Activated CD4-positive, alpha-beta T cell treated with anti-CD3 and anti-CD28 coated beads, Interleukin-2, amount 10 ng/mL, durations not matched to agents 7 days and 5 days (primary cell): ENCODE results near the gene ZNF521. TPM values are rescaled to one million over a fixed set of nuclear protein-coding genes. Genes with fewer than 3 reads are reported as not detected.

Experiments
- CTCF ChIA-PET: fragments of 350-600 bp; sonication (Branson Sonifier 250); formaldehyde crosslinking; loops from one replicate; lab custom pipeline; 2021; ENCODE audit warnings: antibody characterized with exemption; lab: Charles Lee
- POLR2A ChIA-PET: fragments of 350-600 bp; sonication (Branson Sonifier 250); formaldehyde crosslinking; loops from one replicate; lab custom pipeline; 2021; ENCODE audit warnings: antibody characterized with exemption; lab: Charles Lee
- DNase-seq: peaks from one replicate; pipeline ENCODE4 v3.0.0-alpha.2; 2020
- H3K27ac Mint-ChIP-seq: one replicate; pipeline ENCODE4 v1.8.0; 2021; ENCODE audit warnings: mild to moderate bottlenecking, moderate library complexity, mixed read lengths
- H3K27me3 Mint-ChIP-seq: one replicate; pipeline ENCODE4 v1.8.0; 2021; ENCODE audit warnings: mixed read lengths
- H3K36me3 Mint-ChIP-seq: one replicate; pipeline ENCODE4 v1.8.0; 2021; ENCODE audit warnings: low read depth, mixed read lengths
- H3K4me1 Mint-ChIP-seq: one replicate; pipeline ENCODE4 v1.8.0; 2021; ENCODE audit warnings: mixed read lengths
- H3K4me3 Mint-ChIP-seq: one replicate; pipeline ENCODE4 v1.8.0; 2021; ENCODE audit warnings: mild to moderate bottlenecking, moderate library complexity, mixed read lengths
- H3K9me3 Mint-ChIP-seq: one replicate; pipeline ENCODE4 v1.8.0; 2021; ENCODE audit warnings: mixed read lengths
- total RNA-seq, 2 experiments: library from RNA; stranded (reverse); gene quantifications; one replicate each; pipeline ENCODE4 v1.2.3, GENCODE V29; 2021

The ZNF521 gene
- total RNA-seq, 2 experiments from 2014 or later: not detected

DNA sequence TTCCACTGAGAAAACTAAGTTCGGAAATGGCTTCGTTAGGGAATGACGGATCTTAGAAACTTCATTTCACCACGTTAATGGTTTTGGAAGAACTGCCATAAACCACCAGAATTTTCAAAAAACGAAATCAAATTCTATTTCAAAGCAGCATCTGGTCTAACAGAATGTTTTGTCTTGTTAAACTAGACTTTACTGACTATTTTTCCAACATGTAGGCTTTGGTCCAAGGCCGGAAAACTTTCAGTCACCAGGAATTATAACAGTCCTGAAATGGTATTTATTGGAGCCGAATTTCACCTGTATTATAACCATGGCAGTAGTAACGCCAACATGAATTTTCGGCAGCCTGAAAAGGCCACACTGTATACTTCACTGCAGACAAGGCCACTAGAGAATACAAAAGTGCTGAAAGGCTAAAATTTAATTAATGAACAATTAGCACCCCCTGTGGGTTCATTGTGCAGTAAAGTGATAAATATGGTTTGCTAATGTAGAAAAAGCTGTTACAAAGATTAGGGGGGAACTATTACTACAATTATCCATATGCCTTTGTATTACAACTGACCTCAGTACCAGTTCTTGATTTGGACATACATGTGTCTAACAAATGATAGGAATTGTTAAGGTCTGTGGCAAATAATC, 116.4 kb downstream of the ZNF521 start:
- Mint-ChIP-seq H3K36me3 (no peaks in the 10 kb centered on the region), H3K4me3 (no peak overlapping the region), H3K4me1 (no peaks in the 10 kb centered on the region), H3K27me3 (no peaks in the 10 kb centered on the region), H3K9me3 (no peaks in the 10 kb centered on the region), H3K27ac (no peak overlapping the region)
- DNase-seq: no peak
- ChIA-PET CTCF (no interaction called here), POLR2A (no interaction called here)

DNA sequence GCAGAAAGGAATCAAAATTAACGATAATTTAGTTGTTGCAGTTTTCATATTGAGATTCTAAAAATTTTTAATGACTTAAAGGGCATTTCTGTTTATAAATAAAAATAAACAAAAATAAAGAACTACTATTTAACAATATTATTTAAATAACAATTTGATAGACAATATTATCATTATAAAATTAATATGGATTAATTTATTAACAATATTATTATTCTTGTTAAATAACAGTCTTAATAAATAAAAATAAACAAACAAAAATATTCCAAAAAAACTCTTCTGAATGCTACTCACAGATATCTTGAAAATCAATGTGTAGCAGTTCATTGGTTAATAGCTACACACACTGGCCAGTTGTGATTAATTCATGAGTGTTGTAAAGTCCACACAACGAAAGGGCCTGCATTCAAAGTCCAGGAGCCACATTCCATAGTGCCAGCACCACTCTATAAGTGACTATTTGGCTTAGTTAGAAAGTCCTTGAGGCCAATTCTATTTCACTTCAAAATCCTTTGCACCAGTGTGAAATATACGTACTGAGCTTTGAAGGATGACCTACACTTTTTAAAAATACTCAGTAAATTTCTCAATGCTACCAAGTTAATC, 117.1 kb downstream of the ZNF521 start:
- ChIA-PET POLR2A (no interaction called here), CTCF (no interaction called here)
- Mint-ChIP-seq H3K4me1 (no peaks in the 10 kb centered on the region), H3K4me3 (no peak overlapping the region), H3K9me3 (no peaks in the 10 kb centered on the region), H3K27me3 (no peaks in the 10 kb centered on the region), H3K27ac (no peak overlapping the region), H3K36me3 (no peaks in the 10 kb centered on the region)
- no peak for DNase-seq

DNA sequence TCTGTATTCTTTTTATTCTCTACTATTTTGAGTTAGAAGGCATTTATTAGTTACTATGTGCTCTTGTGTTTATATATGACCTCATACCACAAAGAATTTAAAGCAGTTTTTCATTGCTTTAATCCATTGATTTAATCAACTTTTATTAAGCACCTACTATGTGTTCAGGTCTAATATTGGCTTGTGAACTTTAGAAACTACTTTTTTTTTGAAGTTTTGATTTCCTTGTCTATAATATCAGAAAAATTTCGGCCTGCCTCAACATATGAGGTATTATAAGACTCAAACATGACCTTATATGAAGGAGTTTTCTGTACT, 117.7 kb downstream of the ZNF521 start:
- POLR2A ChIA-PET: no interaction called here
- H3K9me3 Mint-ChIP-seq: no peaks in the 10 kb centered on the region
- no peak overlapping the region for H3K27ac Mint-ChIP-seq
- H3K4me1 Mint-ChIP-seq: no peaks in the 10 kb centered on the region
- peaks cover 2% of the 10 kb centered on the region for H3K27me3 Mint-ChIP-seq
- no peaks in the 10 kb centered on the region for H3K36me3 Mint-ChIP-seq
- DNase-seq: no peak
- H3K4me3 Mint-ChIP-seq: no peak overlapping the region
- CTCF ChIA-PET: no interaction called here

DNA sequence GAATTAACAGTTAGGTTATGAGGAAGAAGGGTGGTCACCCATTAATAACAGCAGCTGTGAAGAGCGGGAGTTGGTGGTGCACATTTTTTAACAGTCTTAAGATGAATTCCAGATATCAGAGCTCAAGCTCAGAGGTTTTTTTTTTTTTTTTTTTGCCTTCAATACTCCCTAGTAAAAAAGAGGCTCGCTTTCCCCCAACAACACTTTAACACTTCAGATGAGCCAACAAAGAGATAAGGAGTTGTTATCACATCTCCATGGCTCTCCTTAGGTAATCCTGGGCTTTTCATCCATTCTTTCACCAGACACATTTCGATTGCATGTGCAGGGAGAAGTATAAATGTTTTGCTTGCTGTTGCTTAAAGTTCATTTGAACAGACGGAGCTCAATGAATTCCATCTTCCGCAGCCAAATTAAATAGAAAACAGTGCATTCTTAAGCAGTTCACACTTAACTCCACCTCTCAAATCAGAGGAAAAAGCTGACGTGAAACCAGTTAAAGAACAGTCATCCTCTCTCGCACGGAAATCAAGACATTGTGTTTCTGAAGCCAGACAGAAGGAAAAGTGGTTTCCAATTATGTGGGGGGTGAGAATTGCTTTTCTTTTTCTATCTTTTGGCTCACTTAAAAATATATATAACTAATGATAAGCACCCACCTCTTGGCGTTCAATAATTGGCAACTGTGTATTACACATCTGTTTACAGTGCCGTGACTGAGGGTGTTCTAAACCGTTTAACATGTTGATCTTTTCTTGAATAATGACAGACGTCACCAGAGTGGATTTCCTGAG, 118.2 kb downstream of the ZNF521 start:
- Mint-ChIP-seq H3K4me3 (no peak overlapping the region), H3K36me3 (no peaks in the 10 kb centered on the region), H3K27ac (no peak overlapping the region), H3K9me3 (no peaks in the 10 kb centered on the region), H3K27me3 (peaks cover 4% of the 10 kb centered on the region), H3K4me1 (no peaks in the 10 kb centered on the region)
- DNase-seq: no peak
- POLR2A ChIA-PET: no interaction called here
- CTCF ChIA-PET: no interaction called here

DNA sequence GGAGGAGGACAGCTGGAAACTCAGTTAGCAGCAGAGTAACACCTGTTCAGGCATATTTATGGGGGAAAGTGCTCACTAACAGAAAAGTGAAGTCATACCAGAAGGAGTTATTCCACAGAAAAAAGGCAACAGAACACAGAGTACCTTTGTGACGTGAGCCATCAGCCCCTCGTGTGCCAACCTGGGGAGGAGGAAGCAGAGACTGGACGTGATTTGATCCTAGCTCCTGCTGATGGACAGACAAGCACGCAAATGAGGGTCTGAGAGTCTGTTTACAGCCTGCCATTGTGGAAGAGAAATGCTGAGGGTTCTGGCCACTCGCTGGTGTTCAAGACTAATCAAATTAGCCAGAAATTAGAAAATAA, 120.7 kb downstream of the ZNF521 start:
- no peak overlapping the region for H3K4me3 Mint-ChIP-seq
- H3K4me1 Mint-ChIP-seq: no peaks in the 10 kb centered on the region
- DNase-seq: no peak
- no peak overlapping the region for H3K27ac Mint-ChIP-seq
- peaks cover 7% of the 10 kb centered on the region for H3K27me3 Mint-ChIP-seq
- no peaks in the 10 kb centered on the region for H3K9me3 Mint-ChIP-seq
- CTCF ChIA-PET: no interaction called here
- POLR2A ChIA-PET: no interaction called here
- H3K36me3 Mint-ChIP-seq: no peaks in the 10 kb centered on the region

DNA sequence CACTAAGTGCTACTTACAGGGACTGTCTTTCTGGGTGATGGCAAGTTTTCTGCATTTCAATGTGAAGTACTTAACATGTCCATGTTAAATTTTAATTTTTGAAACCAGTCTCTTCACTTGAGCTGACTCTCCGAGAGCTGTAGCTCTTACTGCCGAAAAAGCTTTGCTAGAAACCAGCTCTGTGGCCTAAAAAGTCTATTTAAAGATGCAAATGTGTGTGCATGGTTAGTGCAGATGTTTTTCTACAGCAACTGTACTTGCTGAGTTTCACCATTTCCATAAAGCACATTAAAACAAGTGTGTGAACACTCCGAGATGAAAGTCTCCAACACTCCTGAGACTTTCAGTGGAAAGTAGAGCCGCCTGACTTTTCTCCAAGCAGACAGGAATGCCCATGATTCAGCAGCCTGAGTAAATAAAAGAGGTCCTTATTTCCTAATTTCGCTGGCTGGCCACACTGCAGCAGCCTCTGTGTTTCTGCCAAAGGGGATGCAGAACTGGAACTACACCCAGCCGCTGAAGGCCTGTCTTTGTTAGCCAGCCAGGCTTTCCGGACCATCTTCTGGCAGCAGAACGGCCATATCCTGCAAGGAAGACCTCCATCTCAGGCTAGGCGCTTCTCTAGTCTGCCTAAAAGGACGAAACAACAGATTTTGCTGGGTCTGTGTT, 121.2 kb downstream of the ZNF521 start:
- CTCF ChIA-PET: no interaction called here
- Mint-ChIP-seq H3K9me3 (no peaks in the 10 kb centered on the region), H3K4me3 (no peak overlapping the region), H3K4me1 (no peaks in the 10 kb centered on the region), H3K27ac (no peak overlapping the region), H3K27me3 (peaks cover 7% of the 10 kb centered on the region), H3K36me3 (no peaks in the 10 kb centered on the region)
- no peak for DNase-seq
- POLR2A ChIA-PET: no interaction called here

DNA sequence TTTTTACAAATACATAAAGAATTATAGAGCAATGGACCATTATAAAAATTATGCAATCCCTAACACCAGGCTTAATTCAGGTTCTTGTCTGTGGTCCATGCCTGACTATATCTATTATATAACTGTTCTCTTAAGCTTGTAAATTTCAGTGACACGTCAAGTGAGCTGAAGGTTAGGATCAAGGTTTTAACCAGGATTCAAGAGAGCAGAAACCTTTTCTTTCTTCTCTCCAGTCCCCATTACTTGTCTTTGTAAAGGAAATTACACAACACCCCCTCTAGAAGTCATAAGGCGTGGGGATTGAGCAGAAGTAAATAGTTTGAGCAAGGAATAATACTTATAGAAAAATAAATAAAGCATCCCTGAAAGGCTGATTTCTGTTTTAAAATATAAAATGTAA, 122.0 kb downstream of the ZNF521 start:
- CTCF ChIA-PET: no interaction called here

DNA sequence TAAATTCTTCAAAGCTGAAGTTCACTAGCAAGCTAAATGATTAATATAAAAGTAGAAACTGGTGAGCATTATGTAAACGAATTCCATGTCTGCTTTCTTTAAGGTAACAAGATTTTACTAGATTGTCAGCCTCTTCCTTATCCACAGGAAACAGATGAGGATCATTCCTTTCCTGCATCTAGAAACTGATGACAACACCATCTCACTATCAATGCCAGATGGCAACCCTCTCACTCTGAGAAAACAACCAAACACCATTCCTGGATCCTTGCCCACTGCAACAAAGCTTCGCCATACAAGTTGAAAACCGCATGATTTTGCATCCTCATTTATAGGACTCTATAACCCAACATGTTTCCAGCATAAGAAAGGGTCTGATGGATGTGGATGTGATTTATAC, 122.9 kb downstream of the ZNF521 start:
- Mint-ChIP-seq H3K27ac (no peak overlapping the region), H3K27me3 (peaks cover 7% of the 10 kb centered on the region), H3K4me3 (no peak overlapping the region), H3K36me3 (no peaks in the 10 kb centered on the region), H3K9me3 (no peaks in the 10 kb centered on the region), H3K4me1 (no peaks in the 10 kb centered on the region)
- CTCF ChIA-PET: no interaction called here
- POLR2A ChIA-PET: no interaction called here
- no peak for DNase-seq

More for the DNA sequence above, 122.0 kb downstream of the ZNF521 start:
- Mint-ChIP-seq H3K36me3 (no peaks in the 10 kb centered on the region), H3K27me3 (peaks cover 7% of the 10 kb centered on the region), H3K4me1 (no peaks in the 10 kb centered on the region), H3K9me3 (no peaks in the 10 kb centered on the region), H3K4me3 (no peak overlapping the region), H3K27ac (no peak overlapping the region)
- no peak for DNase-seq
- POLR2A ChIA-PET: no interaction called here

DNA sequence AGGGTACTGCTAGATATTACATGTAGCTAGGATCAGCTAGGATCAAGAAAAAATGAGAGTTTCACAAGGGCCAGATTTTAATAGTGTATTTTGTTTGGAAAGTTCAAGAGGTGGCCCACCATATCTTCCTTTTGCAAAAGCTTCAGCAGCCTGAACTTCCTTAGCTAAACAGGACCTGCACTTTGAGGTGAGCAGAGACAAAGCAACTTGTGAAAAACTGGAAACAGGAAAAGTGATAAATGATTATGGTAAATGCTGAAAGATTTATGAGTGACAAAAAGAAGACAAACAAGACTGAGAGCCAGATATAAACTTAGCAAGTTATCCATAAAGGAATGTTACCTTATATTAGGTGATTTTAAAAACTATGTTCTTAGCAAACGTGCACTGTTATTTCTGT, 123.6 kb downstream of the ZNF521 start:
- no peak overlapping the region for H3K4me3 Mint-ChIP-seq
- DNase-seq: no peak
- no peak overlapping the region for H3K27ac Mint-ChIP-seq

DNA sequence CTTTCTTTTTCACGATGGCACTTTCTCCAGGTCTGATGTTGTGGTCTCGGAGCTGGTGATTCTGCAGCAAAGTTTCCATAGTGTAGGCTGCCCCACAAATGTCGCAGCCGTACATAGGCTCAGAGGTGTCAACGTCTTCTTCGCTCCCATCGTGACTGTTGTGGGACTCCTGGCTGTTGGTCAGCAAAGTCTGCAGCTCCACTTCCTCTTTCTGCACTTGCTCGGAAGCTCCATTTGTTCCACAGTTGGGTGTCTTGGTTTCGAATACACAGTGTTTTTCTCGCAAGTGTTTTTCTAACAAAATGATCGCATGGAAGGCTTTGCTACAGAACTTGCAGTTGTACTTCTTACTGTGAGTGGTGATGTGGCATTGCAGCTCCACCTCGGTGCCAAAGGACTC, 126.8 kb downstream of the ZNF521 start:
- Mint-ChIP-seq H3K36me3 (no peaks in the 10 kb centered on the region), H3K27ac (no peak overlapping the region), H3K4me1 (no peaks in the 10 kb centered on the region), H3K9me3 (no peaks in the 10 kb centered on the region), H3K27me3 (peaks cover 7% of the 10 kb centered on the region), H3K4me3 (no peak overlapping the region)
- ChIA-PET POLR2A (no interaction called here), CTCF (no interaction called here)
- DNase-seq: no peak

More for the DNA sequence above, 123.6 kb downstream of the ZNF521 start:
- Mint-ChIP-seq H3K36me3 (no peaks in the 10 kb centered on the region), H3K4me1 (no peaks in the 10 kb centered on the region), H3K9me3 (no peaks in the 10 kb centered on the region), H3K27me3 (peaks cover 7% of the 10 kb centered on the region)
- POLR2A ChIA-PET: no interaction called here
- CTCF ChIA-PET: no interaction called here

DNA sequence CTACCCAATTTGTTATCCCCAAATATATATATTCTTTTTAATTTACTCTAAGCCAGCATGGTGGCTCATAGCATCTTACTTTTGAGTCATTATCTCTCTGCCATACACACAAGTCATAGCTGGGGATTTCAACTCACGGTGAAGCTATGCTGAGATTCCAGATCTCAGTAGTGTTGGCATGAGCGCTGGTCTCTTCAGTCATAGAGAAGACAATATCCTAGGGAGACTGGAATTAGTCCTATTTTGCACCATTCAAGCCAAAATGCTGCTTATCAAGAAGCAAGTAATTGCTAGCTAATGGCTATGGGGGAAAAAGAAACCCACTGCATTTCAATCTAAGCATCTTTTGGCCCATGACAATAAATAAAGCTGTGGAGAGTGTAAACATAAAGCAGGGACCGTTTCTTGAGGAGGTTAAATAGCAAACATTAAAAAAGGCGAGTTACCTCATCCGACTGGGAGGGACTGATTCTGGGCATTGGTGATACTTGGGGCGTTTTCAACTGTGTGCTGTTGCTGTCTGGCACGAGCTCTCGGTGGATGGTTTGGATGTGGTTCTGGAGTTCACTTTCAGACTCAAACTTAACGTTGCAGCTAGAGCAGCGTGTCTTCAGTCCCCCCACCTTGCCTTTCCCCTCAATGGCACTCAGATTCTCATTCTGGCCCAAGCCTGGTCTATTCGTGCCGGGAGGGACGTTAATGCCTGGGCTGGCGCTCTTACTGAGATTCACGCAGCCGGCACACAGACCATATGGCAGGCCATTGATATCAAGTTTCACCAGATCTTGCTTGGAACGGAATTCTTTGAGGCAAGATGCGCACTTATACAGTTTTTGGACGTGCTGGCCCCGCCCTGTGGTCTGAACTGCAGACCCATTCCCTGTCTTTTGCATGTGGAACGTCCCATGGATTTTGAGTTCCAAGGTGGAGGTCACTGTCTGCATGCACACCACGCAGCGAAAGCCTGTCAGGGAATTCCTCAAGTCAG, 127.8 kb downstream of the ZNF521 start:
- no peaks in the 10 kb centered on the region for H3K36me3 Mint-ChIP-seq
- peaks cover 5% of the 10 kb centered on the region for H3K27me3 Mint-ChIP-seq
- no peak overlapping the region for H3K27ac Mint-ChIP-seq
- ChIA-PET CTCF (no interaction called here), POLR2A (no interaction called here)
- no peak overlapping the region for H3K4me3 Mint-ChIP-seq
- H3K4me1 Mint-ChIP-seq: no peaks in the 10 kb centered on the region
- no peaks in the 10 kb centered on the region for H3K9me3 Mint-ChIP-seq
- DNase-seq: no peak

DNA sequence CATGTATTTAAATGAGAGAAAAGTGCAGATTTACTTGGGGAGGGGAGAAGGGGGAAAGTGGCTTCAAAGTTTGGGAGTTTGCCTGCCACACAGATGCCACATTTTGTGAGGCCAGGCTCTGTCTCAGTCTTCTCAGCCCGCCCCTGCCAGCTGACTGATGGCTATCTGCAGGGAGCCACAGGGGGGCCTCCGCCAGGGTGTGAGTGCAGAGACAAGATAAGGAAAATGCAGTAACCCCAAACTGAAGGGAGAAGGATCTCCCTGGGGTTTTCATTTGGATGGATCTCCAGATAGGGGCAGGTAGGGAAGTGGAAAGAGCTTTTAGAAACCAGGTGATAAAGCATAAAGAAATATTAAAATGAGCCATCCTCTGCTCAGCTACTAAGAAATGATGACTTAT, 128.8 kb downstream of the ZNF521 start:
- ChIA-PET CTCF (no interaction called here), POLR2A (no interaction called here)
- H3K36me3 Mint-ChIP-seq: no peaks in the 10 kb centered on the region
- DNase-seq: no peak
- H3K27me3 Mint-ChIP-seq: peaks cover under 1% of the 10 kb centered on the region
- no peaks in the 10 kb centered on the region for H3K4me1 Mint-ChIP-seq
- H3K9me3 Mint-ChIP-seq: no peaks in the 10 kb centered on the region
- H3K4me3 Mint-ChIP-seq: no peak overlapping the region
- no peak overlapping the region for H3K27ac Mint-ChIP-seq
